Hindlimb muscle (tissue), 1 donor: ENCODE measurements around the gene STMND1. TPM values are rescaled to one million over a fixed set of nuclear protein-coding genes. Genes with fewer than 3 reads are reported as not detected.
A peak's percentile ranks its signal among the peaks of the same experiment; 100 is the strongest.

Experiments used
- DNase-seq: peaks from one replicate; pipeline ENCODE4 v3.0.0-alpha.2; 2013
- polyA plus RNA-seq: library from polyadenylated mRNA; unstranded; fragments of 120-200 nt; gene quantifications from one replicate; pipeline ENCODE4 v1.2.1, GENCODE V29; 2013; ENCODE audit not compliant: insufficient read length

The STMND1 gene
- polyA plus RNA-seq, 1 donor: not detected

DNA sequence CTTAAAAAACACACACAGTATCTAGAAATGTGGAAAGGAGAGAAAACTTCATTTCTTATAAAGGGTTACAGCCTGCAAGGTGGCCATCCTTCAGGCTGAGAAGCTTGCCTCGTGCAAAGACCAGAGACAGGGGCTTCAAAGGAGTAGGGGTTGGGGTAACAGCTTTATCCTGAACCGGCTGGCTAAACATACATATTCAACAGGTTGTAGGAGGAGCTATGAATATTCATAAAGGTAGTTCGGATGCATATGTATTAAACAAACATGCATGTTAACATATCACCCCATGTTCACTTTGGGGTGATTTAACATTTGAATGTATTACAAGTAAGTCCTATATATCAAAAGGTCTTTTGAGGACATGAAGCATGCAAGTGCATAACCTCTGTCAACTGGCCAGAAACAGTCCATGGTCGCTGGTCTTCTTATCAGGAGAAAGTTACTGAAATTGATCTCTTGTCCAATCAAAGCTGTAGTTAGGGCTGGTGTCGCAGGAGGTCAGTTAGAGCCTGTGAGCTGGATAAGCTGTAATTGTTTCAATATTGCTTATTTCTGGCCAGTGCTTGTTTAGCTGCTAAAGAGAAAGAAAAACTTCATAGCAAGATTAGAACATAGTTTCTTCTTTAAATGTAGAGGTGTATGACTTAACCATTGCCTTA is 2.3 kb upstream of the STMND1 start:
- no peak for DNase-seq

- DNase-seq: no peak
These were observed 1.0 kb upstream of the STMND1 start for GRCh38 chr6:17100806-17101205.

GRCh38 chr6:17102258-17102870 is 514 bp downstream of the STMND1 start:
- no peak for DNase-seq

DNA sequence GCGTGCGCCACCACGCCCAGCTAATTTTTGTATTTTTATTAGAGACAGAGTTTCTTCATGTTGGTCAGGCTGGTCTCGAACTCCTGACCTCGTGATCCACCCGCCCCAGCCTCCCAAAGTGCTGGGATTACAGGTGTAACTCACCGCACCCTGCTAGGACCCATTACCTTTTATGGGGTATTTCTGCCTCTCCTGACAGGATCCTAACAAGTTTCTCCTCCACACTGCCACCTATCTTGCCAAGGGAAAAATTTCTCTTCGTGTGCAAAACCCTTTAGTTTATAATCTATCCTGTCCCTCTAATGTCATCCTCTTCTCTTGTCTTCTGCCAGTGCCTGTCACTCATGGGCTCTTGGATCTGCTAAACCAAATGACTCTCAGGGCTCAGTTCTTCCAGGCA is 1.9 kb downstream of the STMND1 start:
- DNase-seq: no peak

GRCh38 chr6:17107863-17108262 is 6.0 kb downstream of the STMND1 start:
- DNase-seq: no peak

DNA sequence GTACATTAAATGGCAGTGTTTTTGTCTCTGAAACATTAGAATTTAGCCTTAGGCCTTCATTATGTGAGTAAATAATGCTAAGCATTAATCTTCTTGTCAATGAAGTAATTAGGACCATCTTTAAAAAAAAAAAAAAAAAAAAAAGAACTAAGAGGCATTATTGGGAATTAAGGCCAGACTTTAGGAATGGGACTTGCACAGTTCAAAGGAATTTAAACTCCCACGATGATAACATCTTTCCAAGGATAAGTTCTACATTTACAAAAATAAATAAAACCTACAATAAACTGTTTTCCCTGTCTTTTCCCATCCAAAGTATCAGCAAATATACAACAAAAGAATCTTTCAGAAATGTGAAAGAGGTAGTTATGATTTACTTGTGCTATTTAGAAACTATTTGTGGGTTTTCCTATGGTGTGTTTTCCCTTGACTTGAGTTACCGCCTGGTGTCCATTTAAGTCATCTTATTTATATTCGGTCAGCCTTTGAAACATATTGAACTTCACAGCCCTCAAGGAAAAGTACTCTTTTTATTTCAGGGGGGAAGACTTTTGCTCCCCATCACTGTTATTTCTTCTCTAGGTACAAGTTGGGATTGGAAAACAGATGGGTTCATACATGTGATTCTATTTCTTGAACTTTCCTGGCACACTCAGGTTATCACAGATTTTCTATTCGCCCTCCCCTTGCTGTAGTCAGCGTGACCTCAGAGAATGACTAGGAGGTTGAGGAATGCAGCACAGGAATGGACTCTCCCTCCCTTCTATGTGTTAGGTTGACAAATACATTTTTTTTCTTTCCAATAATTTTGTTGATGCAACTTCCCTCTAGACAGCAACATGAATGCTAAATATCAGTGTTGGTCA is 13.6 kb downstream of the STMND1 start:
- no peak for DNase-seq

DNA sequence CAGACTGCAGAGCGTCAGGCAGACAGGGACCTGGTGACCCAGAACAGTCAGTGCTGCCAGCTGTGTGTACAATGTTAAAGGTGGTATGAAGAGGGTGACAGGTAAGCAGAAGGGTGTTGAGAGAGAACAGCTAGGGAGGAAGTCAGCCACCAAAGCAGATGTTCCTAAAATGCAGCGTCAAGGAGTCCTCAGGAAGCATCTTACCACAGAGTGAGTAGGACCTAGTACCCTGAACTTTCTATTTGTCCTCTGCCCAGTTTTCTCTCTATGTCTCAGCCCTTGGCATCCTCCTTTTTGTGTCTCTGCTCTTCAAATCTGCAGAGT is 14.2 kb downstream of the STMND1 start:
- no peak for DNase-seq

GRCh38 chr6:17120019-17120418 is 18.2 kb downstream of the STMND1 start:
- no peak for DNase-seq

DNA sequence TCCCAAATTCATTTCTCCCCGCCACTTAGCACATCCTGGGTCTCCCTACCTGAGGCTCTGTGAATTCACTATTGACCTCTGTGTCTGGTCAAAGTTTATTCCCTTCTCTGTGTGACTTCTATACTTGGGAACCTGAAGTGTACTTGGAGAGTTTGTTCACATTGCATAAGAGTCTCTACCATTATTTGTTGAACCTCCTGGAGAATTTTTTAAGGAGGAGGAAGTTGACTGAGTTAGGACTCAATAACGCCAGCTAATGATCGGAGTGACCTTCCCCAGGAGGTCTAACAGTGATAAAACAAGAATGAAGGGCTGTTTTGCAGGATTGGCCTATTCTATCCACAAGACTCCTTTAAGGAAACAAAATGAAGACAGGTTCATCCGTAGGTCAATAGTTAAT is 23.6 kb downstream of the STMND1 start:
- no peak for DNase-seq

DNA sequence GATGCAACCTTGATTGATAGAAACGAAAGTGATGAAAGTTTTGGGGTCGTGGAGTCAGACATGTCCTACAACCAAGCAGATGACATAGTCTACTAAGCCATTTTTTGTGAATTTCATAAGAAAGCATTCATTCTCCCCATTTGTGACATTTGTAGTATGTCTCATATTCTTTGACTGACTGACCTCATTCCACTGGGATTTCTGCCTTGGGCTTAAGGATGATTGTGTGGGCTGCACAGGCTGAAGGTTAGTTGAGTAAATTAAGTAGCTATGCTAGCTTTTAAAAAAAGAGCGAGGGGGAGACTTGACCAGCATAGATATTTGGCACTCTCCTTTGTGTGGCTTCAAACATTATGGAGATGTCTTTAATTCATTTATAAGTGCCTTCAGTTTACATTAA is 28.9 kb downstream of the STMND1 start:
- no peak for DNase-seq

DNA sequence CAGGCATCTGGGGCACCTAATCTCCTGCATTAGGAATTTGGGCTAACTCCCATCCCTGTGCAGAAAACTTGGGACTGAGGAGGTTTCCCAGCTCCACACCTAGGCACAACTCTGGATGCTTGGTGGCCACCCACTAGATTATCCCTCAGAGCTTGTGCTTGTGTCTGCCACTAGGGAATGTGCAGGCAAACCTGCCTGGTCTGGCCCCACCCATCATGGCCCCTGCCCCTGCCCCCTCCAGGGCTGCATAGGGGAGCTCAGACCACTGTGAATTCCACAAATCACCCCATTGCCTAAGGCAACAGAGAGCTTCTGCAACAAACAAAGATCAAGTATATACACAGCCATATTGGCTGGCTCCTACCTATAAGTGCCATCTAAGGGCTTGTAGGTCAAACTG is 31.1 kb downstream of the STMND1 start:
- DNase-seq: no peak

DNA sequence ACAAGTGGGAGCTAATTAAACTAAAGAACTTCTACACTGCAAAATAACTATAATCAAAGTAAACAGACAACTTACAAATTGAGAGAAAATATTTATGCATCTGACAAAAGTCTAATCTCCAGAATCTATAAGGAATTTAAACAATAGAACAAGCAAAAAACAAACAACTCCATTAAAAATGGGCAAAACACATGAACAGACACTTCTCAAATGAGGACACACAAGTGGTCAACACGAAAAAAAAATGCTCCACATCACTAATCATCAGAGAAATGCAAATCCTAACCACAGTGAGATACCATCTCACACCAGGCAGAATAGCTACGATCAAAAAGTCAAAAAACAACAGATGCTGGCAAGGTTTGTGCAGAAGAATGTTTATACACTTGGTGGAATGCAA is 36.2 kb downstream of the STMND1 start:
- DNase-seq: no peak

DNA sequence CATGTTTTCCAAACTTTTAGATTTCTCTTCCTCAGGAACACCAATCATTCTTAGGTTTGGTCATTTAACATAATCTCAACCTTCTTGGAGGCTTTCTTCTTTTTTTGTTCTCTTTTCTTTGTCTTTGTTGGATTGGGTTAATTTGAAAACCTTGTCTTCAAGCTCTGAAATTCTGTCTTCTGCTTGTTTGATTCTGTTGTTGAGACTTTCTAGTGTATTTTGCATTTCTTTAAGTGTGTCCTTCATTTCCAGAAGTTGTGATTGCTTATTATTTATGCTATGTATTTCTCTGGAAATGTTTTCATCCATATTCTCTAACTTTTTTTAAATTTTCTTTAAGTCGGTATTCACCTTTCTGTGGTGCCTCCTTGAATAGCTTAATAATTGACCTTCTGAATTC is 42.2 kb downstream of the STMND1 start:
- no peak for DNase-seq

DNA sequence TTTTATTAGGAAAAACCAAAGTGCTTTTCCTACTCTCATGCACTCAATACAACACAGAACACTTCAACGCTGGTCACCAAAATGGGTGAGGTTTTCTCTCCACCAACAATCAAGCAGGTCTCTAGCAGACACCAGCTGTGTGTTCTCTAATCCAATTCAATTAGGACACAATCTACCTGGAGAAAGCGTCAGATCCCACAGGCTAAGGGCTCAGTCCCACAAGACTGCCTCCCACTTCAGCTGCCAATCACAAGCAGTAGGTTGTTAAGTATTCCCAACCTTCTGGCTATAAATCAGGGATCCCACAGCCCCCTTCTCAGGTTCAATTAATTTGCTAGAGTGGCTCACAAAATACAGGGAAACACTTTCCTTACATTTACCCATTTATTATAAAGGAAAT is 47.7 kb downstream of the STMND1 start:
- no peak for DNase-seq

GRCh38 chr6:17150096-17150495 is 48.2 kb downstream of the STMND1 start:
- DNase-seq: no peak

DNA sequence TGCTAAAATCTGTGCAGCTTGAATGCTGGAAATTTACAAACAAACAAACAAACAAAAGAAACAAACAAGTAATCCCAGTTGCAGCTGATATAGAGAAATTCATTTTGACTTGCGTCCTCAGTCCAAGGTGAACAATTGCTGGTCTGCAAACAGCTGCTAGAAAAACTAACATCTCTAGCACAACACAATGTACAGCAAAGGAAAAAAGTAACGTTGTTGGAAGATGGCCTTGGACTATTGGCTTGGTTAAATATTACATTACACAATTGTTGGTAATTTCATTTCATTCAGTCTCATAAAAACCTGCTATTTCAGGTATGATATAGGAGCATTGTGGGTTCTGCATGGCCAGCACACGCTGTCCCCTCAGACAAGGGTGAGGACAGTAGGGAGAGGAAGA is 50.0 kb downstream of the STMND1 start:
- DNase-seq: no peak

DNA sequence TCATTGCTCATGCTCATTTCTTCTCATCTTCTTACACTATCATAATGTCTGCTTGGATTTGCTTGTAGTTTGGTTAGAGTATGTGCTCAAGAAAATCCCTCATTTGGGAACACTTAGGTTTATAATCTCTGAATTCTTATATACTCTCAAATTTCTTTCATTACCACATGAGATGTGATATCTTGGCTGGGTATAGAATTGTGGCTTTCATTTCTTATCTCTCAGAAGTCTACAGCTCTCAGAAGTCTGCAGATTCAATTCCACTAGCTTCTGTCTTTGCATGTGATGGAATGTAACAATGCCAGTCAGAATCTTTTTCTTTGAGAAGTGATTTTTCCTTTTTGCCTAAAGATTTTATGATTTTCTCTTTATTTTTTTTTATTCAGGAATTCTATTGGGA is 50.9 kb downstream of the STMND1 start:
- DNase-seq: no peak

GRCh38 chr6:17156112-17156921 is 54.5 kb downstream of the STMND1 start:
- DNase-seq: peak; percentile 78

DNA sequence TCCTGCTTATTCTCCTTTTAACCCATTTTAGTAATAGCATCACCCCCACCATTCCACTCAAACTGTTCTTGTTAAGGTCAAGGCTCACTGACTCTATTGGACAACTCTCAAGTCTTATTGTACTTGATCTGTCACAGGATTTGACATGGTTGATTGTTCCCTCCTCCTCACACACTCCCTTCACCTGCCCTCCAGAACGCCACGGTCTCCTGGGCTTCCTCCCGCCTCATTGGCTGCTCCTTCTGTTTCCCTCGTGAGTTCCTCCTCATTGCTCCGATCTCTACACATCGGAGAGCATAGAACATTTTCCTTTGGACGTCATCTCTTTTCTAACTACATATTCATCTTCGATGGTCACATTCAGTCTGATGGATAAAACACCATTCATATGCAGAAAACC is 55.1 kb downstream of the STMND1 start:
- DNase-seq: no peak

DNA sequence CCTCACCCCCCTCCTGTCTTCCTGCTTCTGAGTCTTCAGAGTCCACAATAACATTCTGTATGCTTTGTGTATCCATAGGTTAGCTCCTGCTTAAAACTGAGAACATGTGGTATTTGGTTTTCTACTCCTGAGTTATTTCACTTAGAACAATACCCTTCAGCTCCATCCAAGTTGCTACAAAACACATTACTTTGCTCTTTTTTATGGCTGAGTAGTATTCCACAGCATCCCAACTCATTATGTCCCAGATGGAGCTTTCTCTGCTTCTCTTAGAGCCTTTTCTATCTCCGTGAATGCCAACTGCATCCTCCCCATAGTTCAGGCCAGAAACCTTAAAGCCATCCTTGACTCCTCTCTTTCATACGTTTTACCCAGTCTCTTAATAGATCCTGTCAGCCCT is 55.8 kb downstream of the STMND1 start:
- no peak for DNase-seq

GRCh38 chr6:17159240-17159639 is 57.4 kb downstream of the STMND1 start:
- no peak for DNase-seq

DNA sequence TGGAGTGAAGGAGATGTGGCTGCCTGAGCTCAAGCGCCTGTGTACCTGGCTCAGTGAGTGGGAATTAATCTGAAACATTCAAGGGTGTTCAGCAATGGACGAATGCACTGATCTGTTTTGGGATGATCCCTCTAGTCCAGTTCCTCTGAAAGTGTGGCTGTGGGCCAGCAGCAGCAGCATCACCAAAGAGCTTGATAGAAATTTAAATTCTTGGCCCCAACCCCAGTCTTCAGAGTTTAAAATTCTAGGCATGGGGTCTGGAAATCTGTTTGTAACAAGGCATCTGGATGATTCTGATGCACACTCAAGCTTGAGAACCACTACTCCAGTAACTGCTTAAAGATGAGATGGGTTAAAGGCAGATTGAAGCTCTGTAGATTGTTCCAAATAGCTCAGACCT is 59.2 kb downstream of the STMND1 start:
- DNase-seq: no peak

- DNase-seq: no peak
These were observed 63.5 kb downstream of the STMND1 start for GRCh38 chr6:17165383-17165782.
